CD14-positive monocyte (primary cell): ENCODE results near the gene SPATA20. TPM values are rescaled to one million over a fixed set of nuclear protein-coding genes. Genes with fewer than 3 reads are reported as not detected.
A peak's percentile ranks its signal among the peaks of the same experiment; 100 is the strongest.

ENCODE experiments used
- DNase-seq, 3 donors: peaks; one replicate each; pipeline ENCODE4 v3.0.0-alpha.2; 2011 to 2022
- H2AFZ ChIP-seq: 2 replicates; pipeline ENCODE4 v1.6.0; 2012; ENCODE audit warnings: mild to moderate bottlenecking, low read depth, low read length, inconsistent platforms; ENCODE audit not compliant: insufficient read depth, poor library complexity, severe bottlenecking
- H3K27ac ChIP-seq, 2 donors: 1 replicate in 1 of 2; 2 replicates in 1 of 2; pipeline ENCODE4 v1.5.1; 2012 to 2013; ENCODE audit warnings: low read length in 2 of 2, control low read depth in 1 of 2, inconsistent platforms in 1 of 2, low read depth in 1 of 2, mild to moderate bottlenecking in 1 of 2
- H3K27me3 ChIP-seq, 2 donors: one replicate each; pipeline versions ENCODE4 v1.6.0 to v1.6.1; 2011 to 2013; ENCODE audit warnings: low read length in 2 of 2; ENCODE audit not compliant: control insufficient read depth in 2 of 2, insufficient read depth in 2 of 2
- H3K36me3 ChIP-seq, 2 donors: replicated peaks in 1 of 2; 1 replicate in 1 of 2; 2 replicates in 1 of 2; pipeline versions ENCODE4 v1.5.1 to v1.6.1; 2012 to 2013; ENCODE audit warnings: low read length in 2 of 2, control low read depth in 1 of 2, inconsistent platforms in 1 of 2, mild to moderate bottlenecking in 1 of 2; ENCODE audit not compliant: insufficient read depth in 2 of 2, control insufficient read depth in 1 of 2
- H3K4me1 ChIP-seq, 2 donors: 1 replicate in 1 of 2; 2 replicates in 1 of 2; pipeline versions ENCODE4 v1.5.1 to v1.6.1; 2012 to 2013; ENCODE audit warnings: low read length in 2 of 2, control low read depth in 1 of 2, inconsistent platforms in 1 of 2, mild to moderate bottlenecking in 1 of 2, moderate library complexity in 1 of 2; ENCODE audit not compliant: insufficient read depth in 2 of 2, control insufficient read depth in 1 of 2
- H3K4me2 ChIP-seq: replicated peaks from 2 replicates; pipeline ENCODE3; 2012; ENCODE audit warnings: low read length, moderate library complexity, mild to moderate bottlenecking; ENCODE audit not compliant: poor library complexity, severe bottlenecking; ENCODE audit errors: extremely low read depth
- H3K4me3 ChIP-seq, 3 experiments: fragments of 200-600 bp in 1 of 3; sonication (generic) in 1 of 3; replicated peaks in 1 of 3; 1 replicate in 2 of 3; 2 replicates in 1 of 3; pipeline ENCODE4 v1.5.1; 2011 to 2013; ENCODE audit warnings: low read length in 3 of 3, mild to moderate bottlenecking in 3 of 3, control low read depth in 2 of 3, low read depth in 2 of 3, inconsistent platforms in 1 of 3, moderate library complexity in 1 of 3
- H3K79me2 ChIP-seq: 2 replicates; pipeline ENCODE4 v1.6.0; 2012; ENCODE audit warnings: mild to moderate bottlenecking, control low read depth, inconsistent platforms, low read length, moderate library complexity; ENCODE audit not compliant: insufficient read depth
- H3K9ac ChIP-seq: 2 replicates; pipeline ENCODE4 v1.6.0; 2017; ENCODE audit warnings: low read length, mild to moderate bottlenecking; ENCODE audit not compliant: insufficient read depth, poor library complexity, severe bottlenecking
- H3K9me3 ChIP-seq, 2 donors: replicated peaks in 1 of 2; 1 replicate in 1 of 2; 2 replicates in 1 of 2; pipeline versions ENCODE4 v1.5.1 to v1.6.1; 2012 to 2013; ENCODE audit warnings: low read length in 2 of 2, control low read depth in 1 of 2; ENCODE audit not compliant: control insufficient read depth in 1 of 2, insufficient read depth in 1 of 2
- H4K20me1 ChIP-seq: 2 replicates; pipeline ENCODE4 v1.6.0; 2012; ENCODE audit warnings: mild to moderate bottlenecking, low read length, control low read depth, moderate library complexity; ENCODE audit not compliant: insufficient read depth
- H3K27ac Mint-ChIP-seq, 7 donors: one replicate each; pipeline ENCODE4 v1.8.0; 2020; ENCODE audit warnings: mild to moderate bottlenecking in 7 of 7, mixed read lengths in 7 of 7, moderate library complexity in 6 of 7, inconsistent platforms in 2 of 7
- H3K27me3 Mint-ChIP-seq, 3 donors: one replicate each; pipeline ENCODE4 v1.8.0; 2021 to 2022; ENCODE audit warnings: low read depth in 3 of 3, mild to moderate bottlenecking in 3 of 3, mixed read lengths in 3 of 3, moderate library complexity in 3 of 3, inconsistent platforms in 1 of 3
- H3K36me3 Mint-ChIP-seq, 2 donors: one replicate each; pipeline ENCODE4 v1.8.0; 2020; ENCODE audit warnings: mixed read lengths in 2 of 2, inconsistent platforms in 1 of 2, mild to moderate bottlenecking in 1 of 2
- H3K4me1 Mint-ChIP-seq: one replicate; pipeline ENCODE4 v1.8.0; 2020; ENCODE audit warnings: mild to moderate bottlenecking, mixed read lengths
- H3K4me3 Mint-ChIP-seq, 2 donors: one replicate each; pipeline ENCODE4 v1.8.0; 2020; ENCODE audit warnings: mild to moderate bottlenecking in 2 of 2, mixed read lengths in 2 of 2, moderate library complexity in 1 of 2
- H3K9me3 Mint-ChIP-seq, 7 donors: one replicate each; pipeline ENCODE4 v1.8.0; 2020 to 2022; ENCODE audit warnings: mixed read lengths in 7 of 7, mild to moderate bottlenecking in 6 of 7, moderate library complexity in 6 of 7, inconsistent platforms in 2 of 7
- CTCF ChIP-seq: fragments of 200-600 bp; IDR thresholded peaks from one replicate; pipeline ENCODE4 v1.8.0; 2022; ENCODE audit warnings: antibody characterized with exemption, mild to moderate bottlenecking
- WGBS: methylation state at CpG from one replicate; pipeline ENCODE4 v1.1.5; 2013; ENCODE audit warnings: missing lambda C conversion rate; ENCODE audit not compliant: insufficient coverage; 5-methylcytosine and 5-hydroxymethylcytosine counted together
- intact Hi-C, 2 donors: fragments of 100-400 bp; cut with micrococcal nuclease; formaldehyde crosslinking; loops; one replicate each; pipeline versions ENCODE4 v1.15.0 to v1.15.1; 2023
- polyA plus RNA-seq, 3 donors: library from polyadenylated mRNA; depleted of rRNA in 1 of 3; unstranded in 2 of 3; stranded (reverse) in 1 of 3; fragments of 300-500 nt in 2 of 3; fragments of >200 nt in 1 of 3; fragmentation: Illumina TruSeq in 2 of 3; gene quantifications; 1 replicate in 2 of 3; 2 replicates in 1 of 3; pipeline ENCODE4 v1.2.3, GENCODE V29; 2012 to 2021

The SPATA20 gene
- polyA plus RNA-seq, 3 donors: 9.3 to 37.8 (median 12.2) TPM

GRCh38 chr17:50593321-50593720 is 46.3 kb downstream of the SPATA20 start:
- Mint-ChIP-seq H3K9me3 (no peaks in the 10 kb centered on the region), H3K4me3 (no peak overlapping the region), H3K36me3 (no peaks in the 10 kb centered on the region), H3K27ac (peak overlapping the region in 1 of 7 donors; percentile 46), H3K27me3 (peaks cover 3 to 9% (median 8%) of the 10 kb centered on the region in 3 donors), H3K4me1 (peaks cover 11% of the 10 kb centered on the region)
- no peak for TF ChIP-seq CTCF
- Histone ChIP-seq H3K36me3 (no peaks in the 10 kb centered on the region), H4K20me1 (no peaks in the 10 kb centered on the region), H3K9me3 (no peaks in the 10 kb centered on the region), H3K79me2 (no peaks in the 10 kb centered on the region), H3K9ac (no peak overlapping the region), H3K27me3 (no peaks in the 10 kb centered on the region), H3K27ac (no peak overlapping the region), H3K4me3 (no peak overlapping the region), H3K4me2 (no peak overlapping the region), H2AFZ (no peak overlapping the region), H3K4me1 (peaks cover 11 to 14% of the 10 kb centered on the region in 2 donors)
- DNase-seq: no peak
- no CpG with 5 or more reads among the region's 10 CpGs for WGBS
- intact Hi-C loops: no loop called here

GRCh38 chr17:50594128-50594823 is 47.3 kb downstream of the SPATA20 start:
- intact Hi-C loops: no loop called here
- H3K27ac ChIP-seq: no peak overlapping the region
- no peaks in the 10 kb centered on the region for H3K36me3 ChIP-seq
- peak overlapping the region; percentile 46 for H2AFZ ChIP-seq
- Mint-ChIP-seq H3K36me3 (no peaks in the 10 kb centered on the region), H3K4me1 (peaks cover 11% of the 10 kb centered on the region), H3K27me3 (peaks cover 3 to 12% (median 10%) of the 10 kb centered on the region in 3 donors), H3K27ac (peak overlapping the region in 2 of 7 donors; percentile 45 to 80), H3K9me3 (no peaks in the 10 kb centered on the region), H3K4me3 (peak overlapping the region in 1 of 2 donors; percentile 67)
- H3K4me1 ChIP-seq: peaks cover 11 to 14% of the 10 kb centered on the region in 2 donors
- no peaks in the 10 kb centered on the region for H4K20me1 ChIP-seq
- 60% methylated on average over 1 of the region's 11 CpGs for WGBS
- peak; percentile 19 to 39 (median 35) for DNase-seq
- H3K9me3 ChIP-seq: no peaks in the 10 kb centered on the region
- peak overlapping the region; percentile 24 for H3K4me2 ChIP-seq
- no peak for TF ChIP-seq CTCF
- H3K79me2 ChIP-seq: no peaks in the 10 kb centered on the region
- H3K9ac ChIP-seq: no peak overlapping the region
- no peak overlapping the region for H3K4me3 ChIP-seq
- no peaks in the 10 kb centered on the region for H3K27me3 ChIP-seq
